ENCODE measurements around the gene LTF.

The LTF gene

DNA sequence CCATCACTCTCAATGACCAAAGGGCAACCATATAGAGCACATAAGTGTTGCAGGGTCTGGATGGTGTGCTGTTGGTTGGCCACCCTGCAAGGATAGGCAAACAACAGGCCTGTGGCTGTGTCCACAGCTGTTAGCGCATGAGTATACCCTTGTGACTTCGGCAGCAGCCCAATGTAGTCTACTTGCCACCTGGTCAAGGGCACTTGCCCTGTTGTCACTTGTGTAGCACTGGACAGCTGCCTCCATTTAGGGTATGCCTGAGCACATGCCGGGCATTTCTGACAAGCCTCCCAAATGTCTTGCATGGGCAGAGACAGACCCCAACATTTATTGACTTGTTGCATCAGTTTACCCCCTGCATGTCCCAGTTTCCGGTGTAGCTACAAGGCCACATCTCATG is 44.9 kb downstream of the LTF start:
- no peak for TF ChIP-seq CTCF (conservative IDR thresholded peaks at IDR 0.05)
- no peak overlapping the region for H3K27ac ChIP-seq

DNA sequence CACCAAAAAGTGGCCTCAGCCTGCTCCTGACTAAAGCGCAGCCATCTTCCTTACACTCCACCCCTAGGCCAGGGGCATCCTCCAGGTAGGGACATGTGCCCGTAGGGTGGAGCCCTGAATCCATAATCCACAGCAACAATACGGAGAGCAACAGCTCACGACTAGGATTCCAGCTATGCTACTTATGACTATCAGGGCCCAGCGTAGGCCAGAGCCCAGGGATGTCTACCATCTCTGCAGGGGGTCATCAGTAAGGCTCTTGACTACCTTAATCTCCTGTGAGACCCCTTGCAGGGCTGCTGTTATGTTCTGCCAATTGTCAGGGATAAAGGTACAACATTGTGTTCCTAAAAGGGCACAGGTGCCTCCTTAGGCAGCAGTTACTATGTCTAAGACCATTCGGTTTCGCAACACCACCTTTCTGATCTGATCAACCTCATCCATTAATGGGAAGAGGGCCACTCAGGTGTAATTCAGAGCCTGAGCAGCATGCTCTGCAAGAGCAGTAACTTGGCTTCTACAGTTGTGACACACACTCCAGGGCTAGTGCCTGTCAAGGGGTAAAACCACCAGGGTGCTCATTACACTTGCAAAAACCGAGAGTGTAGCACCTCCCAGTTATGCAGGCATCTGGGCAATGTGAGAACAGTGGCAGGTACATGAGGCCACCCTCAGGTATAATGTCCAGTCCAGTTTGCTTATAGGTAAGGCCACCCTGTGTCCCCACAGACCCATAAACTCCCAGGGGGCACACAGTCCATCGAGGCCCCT is 46.7 kb downstream of the LTF start:
- no peak for TF ChIP-seq CTCF (conservative IDR thresholded peaks at IDR 0.05)

DNA sequence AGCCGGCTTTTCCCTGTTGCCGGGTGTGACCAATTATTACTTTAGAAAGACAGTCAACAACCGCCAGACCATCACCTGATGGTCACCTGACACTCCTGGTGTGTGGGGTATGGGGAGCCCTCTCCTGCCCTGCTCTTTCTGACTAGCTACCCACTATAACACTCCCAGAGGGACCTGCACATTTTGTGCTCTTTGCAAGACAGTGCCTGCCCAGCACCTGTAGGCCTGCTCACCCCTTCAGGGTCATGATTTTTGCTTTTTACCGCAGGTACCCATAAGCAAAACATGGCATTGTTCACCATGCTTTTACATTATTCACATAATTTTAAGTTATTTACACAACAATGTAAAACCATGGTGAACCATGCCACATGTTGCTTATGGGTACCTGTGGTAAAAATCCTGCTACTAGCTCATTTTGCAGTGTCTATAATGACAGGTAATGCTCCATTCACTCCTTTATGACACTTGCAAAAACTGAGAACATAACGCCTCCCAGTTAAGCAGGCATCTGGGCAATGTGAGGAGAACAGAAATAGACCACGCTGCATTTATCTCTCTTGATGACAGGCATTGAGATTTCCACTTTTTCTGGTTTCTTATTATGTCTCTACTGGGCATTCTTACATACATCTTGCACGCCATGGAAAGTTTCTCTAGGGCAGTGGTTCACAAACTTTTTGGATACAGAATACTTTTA is 47.7 kb downstream of the LTF start:
- H3K27ac ChIP-seq: no peak overlapping the region
- no peak for TF ChIP-seq CTCF (conservative IDR thresholded peaks at IDR 0.05)

More for the DNA sequence above, 46.7 kb downstream of the LTF start:
- H3K27ac ChIP-seq: no peak overlapping the region

DNA sequence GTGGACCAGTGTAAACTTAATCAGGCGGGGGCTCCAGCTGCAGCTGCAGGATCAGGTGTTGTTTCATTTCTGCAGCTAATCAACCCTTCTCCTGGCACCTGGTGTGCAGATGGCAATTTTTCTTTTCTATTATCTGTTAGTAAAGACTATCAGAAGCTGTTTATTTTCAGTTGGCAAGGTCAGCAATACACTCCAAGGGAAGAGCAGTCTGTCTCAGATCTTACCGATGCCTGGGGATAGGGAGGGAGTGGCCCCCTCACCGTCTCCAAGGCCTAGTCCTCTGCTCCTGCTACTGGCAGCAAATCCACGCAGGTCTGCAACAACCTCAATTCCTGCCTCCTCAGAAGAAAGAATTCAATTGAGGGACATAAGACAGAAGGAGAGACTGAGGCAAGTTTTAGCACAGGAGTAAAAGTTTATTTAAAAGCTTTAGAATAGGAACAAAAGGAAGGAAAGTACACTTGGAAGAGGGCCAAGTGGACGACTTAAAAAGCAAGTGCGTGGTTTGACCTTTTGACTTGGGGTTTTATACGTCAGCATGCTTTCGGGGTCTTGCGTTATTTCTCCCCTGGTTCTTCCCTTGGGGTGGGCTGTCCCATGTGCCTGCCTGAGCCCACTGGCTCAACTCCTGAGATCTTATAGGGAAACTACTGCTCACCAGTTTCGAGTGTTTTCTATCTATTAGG is 48.4 kb downstream of the LTF start:
- no peak overlapping the region for H3K27ac ChIP-seq
- TF ChIP-seq CTCF (conservative IDR thresholded peaks at IDR 0.05): no peak

- no peak for TF ChIP-seq CTCF (conservative IDR thresholded peaks at IDR 0.05)
- H3K27ac ChIP-seq: no peak overlapping the region
These were observed 50.0 kb downstream of the LTF start for GRCh38 chr3:46414739-46415138.

- no peak overlapping the region for H3K27ac ChIP-seq
- no peak for TF ChIP-seq CTCF (conservative IDR thresholded peaks at IDR 0.05)
These were observed 50.8 kb downstream of the LTF start for GRCh38 chr3:46413951-46414350.

DNA sequence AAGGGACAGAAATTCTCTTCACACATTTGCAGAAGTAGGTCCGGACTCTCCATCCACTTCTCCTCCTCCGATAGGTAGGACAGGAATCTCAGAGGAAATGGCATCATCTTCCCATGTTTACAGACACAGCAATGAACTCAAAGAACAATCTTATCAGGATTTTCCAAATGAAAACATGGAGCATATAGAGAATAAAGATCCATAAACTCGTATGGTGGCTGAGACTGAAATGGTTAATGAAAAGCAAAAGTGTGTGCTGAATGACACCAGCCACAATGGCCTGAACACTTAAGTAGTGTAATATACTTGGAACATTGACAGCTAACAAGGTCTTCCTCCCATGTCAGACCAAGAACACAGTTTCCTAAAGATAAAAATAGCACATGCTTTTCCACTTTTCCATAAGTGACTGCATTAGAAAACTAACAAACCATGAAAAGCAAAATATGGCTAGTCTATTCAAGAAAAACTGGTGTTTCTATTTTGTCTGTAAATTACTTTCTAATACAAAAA is 51.9 kb downstream of the LTF start:
- H3K27ac ChIP-seq: peak overlapping the region; percentile 10; the same call in 1 of the 2 replicates
- no peak for TF ChIP-seq CTCF (conservative IDR thresholded peaks at IDR 0.05)
